ENCODE results near the gene PARD3. TPM values are rescaled to one million over a fixed set of nuclear protein-coding genes. Genes with fewer than 3 reads are reported as not detected.

PARD3 gene
- total and polyA plus RNA-seq, 2 donors (not counting 3 experiments of a cell fraction or from before 2014, with no cell fraction given), result 7.3 to 24.1 TPM

DNA sequence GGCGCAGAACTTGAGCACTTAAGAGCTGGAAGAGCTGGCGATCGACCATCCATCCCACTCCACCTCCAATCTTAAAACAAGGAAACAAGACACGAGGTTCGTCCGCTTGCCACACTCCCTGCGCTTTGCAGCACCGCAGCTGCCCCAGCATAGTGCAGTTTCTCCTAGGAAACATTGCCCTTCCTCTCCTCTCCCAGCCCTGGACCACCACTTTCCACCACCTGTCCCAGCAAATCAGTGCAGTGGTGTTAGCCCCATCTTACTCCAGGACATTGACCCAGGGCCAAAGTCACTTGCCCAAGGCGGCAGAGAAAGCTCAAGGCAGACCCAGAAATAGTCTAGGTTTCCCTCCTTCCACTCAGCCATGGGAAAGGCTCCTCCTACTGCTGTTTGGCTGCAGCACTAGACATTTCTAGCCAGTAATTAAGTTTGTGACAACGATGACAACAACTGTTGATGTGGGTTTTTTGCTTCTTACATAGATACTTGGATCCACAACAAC is 1.5 kb upstream of the PARD3 start:
- H3K27ac ChIP-seq (ENCODE audit: insufficient read depth, low read depth, low read length), result no peak overlapping the region
- peaks cover 14% of the 10 kb centered on the region for H3K4me1 ChIP-seq (ENCODE audit: control insufficient read depth, extremely low read depth, insufficient read depth, low read length)
- ChIA-PET CTCF (interaction anchor here (0.6 to 2.7 kb wide), 14 partner anchors 9 to 211 kb away, joined by 3 to 13 read pairs (median 4); no protein-coding TSS in a partner anchor), POLR2A (no interaction called here)
- FAIRE-seq (peak; percentile 53), DNase-seq (ENCODE audit: low read depth, low spot score) (peak; percentile 34)
- H3K36me3 ChIP-seq (ENCODE audit: control insufficient read depth in 2 of 2, extremely low read depth in 1 of 2, insufficient read depth in 2 of 2, low read length in 2 of 2), result no peaks in the 10 kb centered on the region
- dilution Hi-C loops (cut with MboI; ENCODE audit: extremely low pct_ligation_motif_present, low sequenced_read_pairs) (no loop called here), intact Hi-C loops (cut with micrococcal nuclease) (loop anchor here (5.0 to 10.0 kb wide), 2 partner anchors 149 to 398 kb away; no protein-coding TSS in a partner anchor)
- BruUV-seq (replicated peaks), result no TSS peak
- no peaks in the 10 kb centered on the region for H3K9me3 ChIP-seq (replicated peaks; ENCODE audit: control insufficient read depth, insufficient read depth, low read length)
- H3K9me1 ChIP-seq (replicated peaks; ENCODE audit: control insufficient read depth, extremely low read depth, insufficient read depth, low read length), result no peaks in the 10 kb centered on the region
- H3K27me3 ChIP-seq (ENCODE audit: control insufficient read depth in 2 of 2, insufficient read depth in 2 of 2, low read length in 2 of 2), result peaks cover 3 to 6% of the 10 kb centered on the region in 2 experiments
- TF ChIP-seq, protein P1, sequence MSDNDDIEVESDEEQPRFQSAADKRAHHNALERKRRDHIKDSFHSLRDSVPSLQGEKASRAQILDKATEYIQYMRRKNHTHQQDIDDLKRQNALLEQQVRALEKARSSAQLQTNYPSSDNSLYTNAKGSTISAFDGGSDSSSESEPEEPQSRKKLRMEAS (IDR thresholded peaks at IDR 0.05; ENCODE audit: insufficient read depth, insufficient read length), result no peak
- H3K4me3 ChIP-seq (replicated peaks in 1 of 3; ENCODE audit: insufficient read depth in 1 of 3, low read depth in 1 of 3, low read length in 3 of 3), result peak overlapping the region in 1 of 3 experiments; percentile 54
- H3K79me2 ChIP-seq (ENCODE audit: control insufficient read depth, insufficient read depth, low read length), result peaks cover 24% of the 10 kb centered on the region
- H4K20me1 ChIP-seq (replicated peaks; ENCODE audit: control insufficient read depth, extremely low read depth, insufficient read depth, low read length), result peaks cover 3% of the 10 kb centered on the region
- H2AFZ ChIP-seq (ENCODE audit: low read depth, low read length), result peak overlapping the region; percentile 58
- no peak overlapping the region for H3K9ac ChIP-seq (replicated peaks; ENCODE audit: extremely low read depth, insufficient read depth, low read length)
- peak overlapping the region; percentile 66 for H3K4me2 ChIP-seq (ENCODE audit: insufficient read depth, low read length)

DNA sequence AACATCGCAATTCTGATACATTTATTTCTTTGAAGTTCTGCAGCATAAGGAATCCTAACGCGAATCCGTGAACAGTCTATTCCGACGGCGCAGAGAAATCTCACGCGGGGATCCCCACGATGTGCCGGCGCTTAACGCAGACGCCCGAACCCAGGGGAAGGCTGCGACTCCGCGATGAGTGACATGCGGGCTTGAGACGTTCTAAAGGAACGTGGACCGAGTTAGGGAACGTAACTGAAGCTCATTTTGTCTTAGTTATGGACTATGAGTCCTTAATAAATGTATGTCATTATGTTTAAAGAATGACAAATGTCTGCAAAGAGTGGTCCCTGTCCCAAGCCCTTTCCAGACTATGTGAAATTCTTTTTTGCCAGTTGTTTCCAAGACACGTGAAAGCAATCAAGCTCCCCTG is 995 bp upstream of the PARD3 start:
- dilution Hi-C loops (cut with MboI; ENCODE audit: extremely low pct_ligation_motif_present, low sequenced_read_pairs) (no loop called here), intact Hi-C loops (cut with micrococcal nuclease) (loop anchor here (5.0 to 10.0 kb wide), 2 partner anchors 149 to 399 kb away; no protein-coding TSS in a partner anchor)
- DNase-seq (ENCODE audit: low read depth, low spot score) (no peak), FAIRE-seq (peak; percentile 72)
- peaks cover 27% of the 10 kb centered on the region for H3K79me2 ChIP-seq (ENCODE audit: control insufficient read depth, insufficient read depth, low read length)
- ChIA-PET POLR2A (no interaction called here), CTCF (interaction anchor here (0.6 to 2.7 kb wide), 13 partner anchors 8 to 211 kb away, joined by 3 to 13 read pairs (median 4); no protein-coding TSS in a partner anchor)
- H4K20me1 ChIP-seq (replicated peaks; ENCODE audit: control insufficient read depth, extremely low read depth, insufficient read depth, low read length), result peaks cover 3% of the 10 kb centered on the region
- no TSS peak for BruUV-seq (replicated peaks)
- H3K27ac ChIP-seq (ENCODE audit: insufficient read depth, low read depth, low read length), result no peak overlapping the region
- no peaks in the 10 kb centered on the region for H3K36me3 ChIP-seq (ENCODE audit: control insufficient read depth in 2 of 2, extremely low read depth in 1 of 2, insufficient read depth in 2 of 2, low read length in 2 of 2)
- H2AFZ ChIP-seq (ENCODE audit: low read depth, low read length), result peak overlapping the region; percentile 58
- H3K9me3 ChIP-seq (replicated peaks; ENCODE audit: control insufficient read depth, insufficient read depth, low read length), result no peaks in the 10 kb centered on the region
- peak overlapping the region; percentile 18 to 54 (median 53) for H3K4me3 ChIP-seq (replicated peaks in 1 of 3; ENCODE audit: insufficient read depth in 1 of 3, low read depth in 1 of 3, low read length in 3 of 3)
- peaks cover 14% of the 10 kb centered on the region for H3K4me1 ChIP-seq (ENCODE audit: control insufficient read depth, extremely low read depth, insufficient read depth, low read length)
- peaks cover 3 to 6% of the 10 kb centered on the region in 2 experiments for H3K27me3 ChIP-seq (ENCODE audit: control insufficient read depth in 2 of 2, insufficient read depth in 2 of 2, low read length in 2 of 2)
- peak overlapping the region; percentile 66 for H3K4me2 ChIP-seq (ENCODE audit: insufficient read depth, low read length)
- TF ChIP-seq POLR2A (IDR thresholded peaks at IDR 0.05; ENCODE audit: low read depth, low read length) (no peak), EZH2 (IDR thresholded peaks at IDR 0.05; ENCODE audit: borderline replicate concordance, low read depth, low read length, severe bottlenecking) (peak; percentile 68)
- H3K9ac ChIP-seq (replicated peaks; ENCODE audit: extremely low read depth, insufficient read depth, low read length), result no peak overlapping the region
- no peaks in the 10 kb centered on the region for H3K9me1 ChIP-seq (replicated peaks; ENCODE audit: control insufficient read depth, extremely low read depth, insufficient read depth, low read length)
